ENCODE results near the gene RAMP2. TPM values are rescaled to one million over a fixed set of nuclear protein-coding genes. Genes with fewer than 3 reads are reported as not detected.

RAMP2 gene
- total and polyA plus RNA-seq, 2 of the 13 experiments (the other 11 are each of a cell fraction or from before 2014, with no cell fraction given): 1.4 to 5.2 TPM

GRCh38 chr17:42791948-42792347 lies 30.9 kb downstream of the RAMP2 start (continued):
- TF ChIP-seq HMG20B (CRISPR knock-in tag; conservative IDR thresholded peaks at IDR 0.05) (no peak), HIVEP1 (CRISPR knock-in tag; IDR thresholded peaks at IDR 0.05) (no peak), EHMT2 (IDR thresholded peaks at IDR 0.05; ENCODE audit: borderline replicate concordance, low read depth, low read length) (no peak), ZNF761 (CRISPR knock-in tag; conservative IDR thresholded peaks at IDR 0.05) (no peak), PPARG (CRISPR knock-in tag; conservative IDR thresholded peaks at IDR 0.05) (peak; percentile 59; the same call in 1 of the 2 replicates), ZNF678 (CRISPR knock-in tag; IDR thresholded peaks at IDR 0.05) (no peak), ZNF563 (CRISPR knock-in tag; IDR thresholded peaks at IDR 0.05) (no peak), YEATS4 (CRISPR knock-in tag; IDR thresholded peaks at IDR 0.05; ENCODE audit: borderline replicate concordance) (no peak), ZNF570 (CRISPR knock-in tag; IDR thresholded peaks at IDR 0.05; ENCODE audit: borderline replicate concordance) (no peak), ZNF136 (CRISPR knock-in tag; IDR thresholded peaks at IDR 0.05; ENCODE audit: low read depth) (no peak), GATAD2A (CRISPR knock-in tag; IDR thresholded peaks at IDR 0.05) (peak; percentile 80), HMG20A (CRISPR knock-in tag; IDR thresholded peaks at IDR 0.05; ENCODE audit: borderline replicate concordance) (peak; percentile 44; the same call in 1 of the 2 replicates), ATF7-NPFF (CRISPR knock-in tag; IDR thresholded peaks at IDR 0.05; ENCODE audit: low read depth) (no peak), SMARCC2 (IDR thresholded peaks at IDR 0.05) (no peak), SETDB1 (CRISPR knock-in tag; IDR thresholded peaks at IDR 0.05; ENCODE audit: borderline replicate concordance) (no peak), ATF3 (CRISPR knock-in tag; IDR thresholded peaks at IDR 0.05) (no peak), ZNF782 (CRISPR knock-in tag; IDR thresholded peaks at IDR 0.05; ENCODE audit: borderline replicate concordance) (no peak), EZH2 (conservative IDR thresholded peaks at IDR 0.05; ENCODE audit: low read depth, low read length) (no peak), ZMYM4 (CRISPR knock-in tag; IDR thresholded peaks at IDR 0.05) (no peak), NFIB (CRISPR knock-in tag; IDR thresholded peaks at IDR 0.05; ENCODE audit: borderline replicate concordance) (no peak), RXRA (CRISPR knock-in tag; IDR thresholded peaks at IDR 0.05) (no peak), CCAR2 (optimal IDR thresholded peaks at IDR 0.05; ENCODE audit: low read depth, low read length) (no peak), ISX (CRISPR knock-in tag; conservative IDR thresholded peaks at IDR 0.05) (no peak), SOX6 (IDR thresholded peaks at IDR 0.05) (no peak), SOX6 (CRISPR knock-in tag; IDR thresholded peaks at IDR 0.05) (peak; percentile 44; the same call in 1 of the 2 replicates), ZUFSP (CRISPR knock-in tag; IDR thresholded peaks at IDR 0.05; ENCODE audit: borderline replicate concordance) (no peak), SUZ12 (IDR thresholded peaks at IDR 0.05; ENCODE audit: low read depth, low read length) (no peak), ZNF207 (IDR thresholded peaks at IDR 0.05; ENCODE audit: borderline replicate concordance) (no peak), HMGA1 (CRISPR knock-in tag; conservative IDR thresholded peaks at IDR 0.05) (no peak), KLF12 (CRISPR knock-in tag; IDR thresholded peaks at IDR 0.05; ENCODE audit: borderline replicate concordance) (no peak)
- TF ChIP-seq, protein P1, sequence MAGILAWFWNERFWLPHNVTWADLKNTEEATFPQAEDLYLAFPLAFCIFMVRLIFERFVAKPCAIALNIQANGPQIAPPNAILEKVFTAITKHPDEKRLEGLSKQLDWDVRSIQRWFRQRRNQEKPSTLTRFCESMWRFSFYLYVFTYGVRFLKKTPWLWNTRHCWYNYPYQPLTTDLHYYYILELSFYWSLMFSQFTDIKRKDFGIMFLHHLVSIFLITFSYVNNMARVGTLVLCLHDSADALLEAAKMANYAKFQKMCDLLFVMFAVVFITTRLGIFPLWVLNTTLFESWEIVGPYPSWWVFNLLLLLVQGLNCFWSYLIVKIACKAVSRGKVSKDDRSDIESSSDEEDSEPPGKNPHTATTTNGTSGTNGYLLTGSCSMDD (CRISPR knock-in tag; IDR thresholded peaks at IDR 0.05): no peak
- TF ChIP-seq, protein P2, sequence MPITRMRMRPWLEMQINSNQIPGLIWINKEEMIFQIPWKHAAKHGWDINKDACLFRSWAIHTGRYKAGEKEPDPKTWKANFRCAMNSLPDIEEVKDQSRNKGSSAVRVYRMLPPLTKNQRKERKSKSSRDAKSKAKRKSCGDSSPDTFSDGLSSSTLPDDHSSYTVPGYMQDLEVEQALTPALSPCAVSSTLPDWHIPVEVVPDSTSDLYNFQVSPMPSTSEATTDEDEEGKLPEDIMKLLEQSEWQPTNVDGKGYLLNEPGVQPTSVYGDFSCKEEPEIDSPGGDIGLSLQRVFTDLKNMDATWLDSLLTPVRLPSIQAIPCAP (CRISPR knock-in tag; IDR thresholded peaks at IDR 0.05; ENCODE audit: low read depth): no peak
